Endothelial cell of umbilical vein (primary cell): ENCODE results near the gene BRI3. TPM values are rescaled to one million over a fixed set of nuclear protein-coding genes. Genes with fewer than 3 reads are reported as not detected.

Source experiments
- BruUV-seq: library from RNA; stranded (reverse); fragments of 400-500 nt; replicated peaks from 2 replicates; lab custom pipeline; 2021; lab: Mats Ljungman, UMichigan
- CTCF ChIA-PET: fragments of 300-600, 350-600 bp; sonication (Branson Sonifier 250); formaldehyde crosslinking; loops from one replicate; lab custom pipeline; 2021; ENCODE audit warnings: antibody characterized with exemption, inconsistent platforms; lab: Charles Lee
- POLR2A ChIA-PET: fragments of 300-600, 350-600 bp; sonication (Branson Sonifier 250); formaldehyde crosslinking; loops from one replicate; lab custom pipeline; 2021; ENCODE audit warnings: antibody characterized with exemption, inconsistent platforms; lab: Charles Lee
- DNase-seq: peaks from one replicate; pipeline ENCODE4 v3.0.0-alpha.2; 2011; ENCODE audit warnings: low read depth, low spot score
- FAIRE-seq: peaks from 2 replicates; lab custom pipeline; 2011; peaks lifted over from hg19 to GRCh38; lab: Jason Lieb, UNC
- H2AFZ ChIP-seq: 2 replicates; pipeline ENCODE4 v1.6.0; 2012; ENCODE audit warnings: low read depth, low read length, control low read depth, inconsistent platforms
- H3K27ac ChIP-seq: 2 replicates; pipeline ENCODE4 v1.5.1; 2011; ENCODE audit warnings: low read depth, mild to moderate bottlenecking, control low read depth, low read length, moderate library complexity; ENCODE audit not compliant: insufficient read depth
- H3K27me3 ChIP-seq, 2 experiments: 2 replicates each; pipeline versions ENCODE4 v1.6.0 to v1.6.1; 2011; ENCODE audit warnings: low read length in 2 of 2, mixed read lengths in 1 of 2; ENCODE audit not compliant: control insufficient read depth in 2 of 2, insufficient read depth in 2 of 2
- H3K36me3 ChIP-seq, 2 experiments: 2 replicates in 1 of 2; 3 replicates in 1 of 2; pipeline ENCODE4 v1.5.1; 2011; ENCODE audit warnings: low read length in 2 of 2, mild to moderate bottlenecking in 1 of 2, moderate library complexity in 1 of 2; ENCODE audit not compliant: control insufficient read depth in 2 of 2, insufficient read depth in 2 of 2; ENCODE audit errors: extremely low read depth in 1 of 2
- H3K4me1 ChIP-seq: 3 replicates; pipeline ENCODE4 v1.5.1; 2011; ENCODE audit warnings: mild to moderate bottlenecking, low read length; ENCODE audit not compliant: control insufficient read depth, insufficient read depth; ENCODE audit errors: extremely low read depth
- H3K4me2 ChIP-seq: 2 replicates; pipeline ENCODE4 v1.6.1; 2011; ENCODE audit warnings: low read length, control low read depth, mixed read lengths; ENCODE audit not compliant: insufficient read depth
- H3K4me3 ChIP-seq, 3 experiments: fragments of 200-600 bp in 1 of 3; sonication (generic), shearing (Covaris generic) in 1 of 3; replicated peaks in 1 of 3; 2 replicates each; pipeline ENCODE4 v1.5.1; 2011 to 2016; ENCODE audit warnings: control low read depth in 3 of 3, low read length in 3 of 3, mild to moderate bottlenecking in 2 of 3, inconsistent platforms in 1 of 3, low read depth in 1 of 3, moderate library complexity in 1 of 3; ENCODE audit not compliant: insufficient read depth in 1 of 3
- H3K79me2 ChIP-seq: 2 replicates; pipeline ENCODE4 v1.6.0; 2012; ENCODE audit warnings: low read length, inconsistent platforms; ENCODE audit not compliant: control insufficient read depth, insufficient read depth
- H3K9ac ChIP-seq: replicated peaks from 2 replicates; pipeline ENCODE3; 2011; ENCODE audit warnings: low read length, control low read depth; ENCODE audit not compliant: insufficient read depth; ENCODE audit errors: extremely low read depth
- H3K9me1 ChIP-seq: replicated peaks from 3 replicates; pipeline ENCODE4 v1.6.0; 2011; ENCODE audit warnings: mild to moderate bottlenecking, low read length; ENCODE audit not compliant: control insufficient read depth, insufficient read depth; ENCODE audit errors: extremely low read depth
- H3K9me3 ChIP-seq: replicated peaks from 2 replicates; pipeline ENCODE4 v1.5.1; 2012; ENCODE audit warnings: low read length, inconsistent platforms; ENCODE audit not compliant: control insufficient read depth, insufficient read depth
- H4K20me1 ChIP-seq: replicated peaks from 2 replicates; pipeline ENCODE3; 2011; ENCODE audit warnings: mild to moderate bottlenecking, low read length; ENCODE audit not compliant: control insufficient read depth, insufficient read depth; ENCODE audit errors: extremely low read depth
- CTCF ChIP-seq, 2 donors: IDR thresholded peaks; 1 replicate in 1 of 2; 2 replicates in 1 of 2; pipeline ENCODE4 v1.5.1; 2011; ENCODE audit warnings: low read length in 2 of 2, mild to moderate bottlenecking in 2 of 2, moderate library complexity in 2 of 2, control low read depth in 1 of 2, inconsistent platforms in 1 of 2, low read depth in 1 of 2; ENCODE audit not compliant: insufficient read depth in 1 of 2; ENCODE audit errors: extremely low read depth in 1 of 2
- EZH2 ChIP-seq: IDR thresholded peaks from 2 replicates; pipeline ENCODE4 v1.6.1; 2012; ENCODE audit warnings: borderline replicate concordance, low read depth, mild to moderate bottlenecking, moderate library complexity, low read length, inconsistent platforms; ENCODE audit not compliant: severe bottlenecking
- FOS ChIP-seq: IDR thresholded peaks from 2 replicates; pipeline ENCODE4 v1.6.1; 2011; ENCODE audit warnings: mild to moderate bottlenecking, low read length, moderate library complexity, borderline replicate concordance; ENCODE audit not compliant: insufficient read depth
- GATA2 ChIP-seq: IDR thresholded peaks from 2 replicates; pipeline ENCODE4 v1.7.0; 2011; ENCODE audit warnings: low read depth, mild to moderate bottlenecking, moderate library complexity, mixed read lengths, low read length; ENCODE audit not compliant: insufficient read length, insufficient read depth
- JUN ChIP-seq: IDR thresholded peaks from 2 replicates; pipeline ENCODE4 v1.6.1; 2011; ENCODE audit warnings: borderline replicate concordance, low read depth; ENCODE audit not compliant: insufficient read length, insufficient read depth
- MYC ChIP-seq: IDR thresholded peaks from one replicate; pipeline ENCODE4 v1.6.1; 2011; ENCODE audit warnings: mild to moderate bottlenecking, low read depth, low read length
- POLR2A ChIP-seq: IDR thresholded peaks from 2 replicates; pipeline ENCODE4 v1.6.1; 2012; ENCODE audit warnings: low read depth, mild to moderate bottlenecking, control low read depth, low read length
- POLR2AphosphoS5 ChIP-seq: IDR thresholded peaks from 2 replicates; pipeline ENCODE4 v1.6.1; 2012; ENCODE audit warnings: low read depth, mild to moderate bottlenecking, control low read depth, low read length, moderate library complexity; ENCODE audit not compliant: insufficient read depth
- dilution Hi-C: fragments of 300-500 bp; cut with MboI; formaldehyde crosslinking; loops from one replicate; pipeline ENCODE4 v1.15.0; 2019; ENCODE audit warnings: low sequenced_read_pairs; ENCODE audit not compliant: extremely low pct_ligation_motif_present
- intact Hi-C: fragments of 100-400 bp; cut with micrococcal nuclease; formaldehyde crosslinking; loops from one replicate; pipeline ENCODE4 v1.10.0; 2022
- polyA plus RNA-seq, 4 experiments: library from polyadenylated mRNA; depleted of rRNA in 3 of 4; stranded (reverse) in 3 of 4; unstranded in 1 of 4; fragments of >200 nt; gene quantifications; 2 replicates each; pipeline versions ENCODE4 v1.2.1 to v1.2.3, GENCODE V29; 2011 to 2012; ENCODE audit warnings: missing spikeins in 1 of 4
- total RNA-seq: library from RNA; stranded (reverse); gene quantifications from 2 replicates; pipeline ENCODE4 v1.2.3, GENCODE V29; 2021
- TF ChIP-seq, protein P1 (sequence below): IDR thresholded peaks from 2 replicates; pipeline ENCODE4 v1.6.1; 2011; ENCODE audit not compliant: insufficient read depth, insufficient read length

BRI3 gene
- total and polyA plus RNA-seq, 2 donors (not counting 3 experiments of a cell fraction or from before 2014, with no cell fraction given): 214 to 317 TPM

- no peak overlapping the region for H3K27ac ChIP-seq
- intact Hi-C loops: no loop called here
- no TSS peak for BruUV-seq
- H3K4me2 ChIP-seq: no peak overlapping the region
- no peaks in the 10 kb centered on the region for H3K4me1 ChIP-seq
- H3K9me3 ChIP-seq: no peaks in the 10 kb centered on the region
- H3K79me2 ChIP-seq: no peaks in the 10 kb centered on the region
- ChIA-PET POLR2A (no interaction called here), CTCF (no interaction called here)
- no peaks in the 10 kb centered on the region for H3K36me3 ChIP-seq
- H3K4me3 ChIP-seq: no peak overlapping the region
- TF ChIP-seq CTCF (IDR thresholded peaks at IDR 0.05; ENCODE audit: extremely low read depth in 1 of 2, insufficient read depth in 1 of 2, low read depth in 1 of 2, low read length in 2 of 2): no peak
- no peak for TF ChIP-seq JUN
- no peak for TF ChIP-seq FOS
- no peak for TF ChIP-seq GATA2
- TF ChIP-seq EZH2: no peak
- TF ChIP-seq, protein P1, sequence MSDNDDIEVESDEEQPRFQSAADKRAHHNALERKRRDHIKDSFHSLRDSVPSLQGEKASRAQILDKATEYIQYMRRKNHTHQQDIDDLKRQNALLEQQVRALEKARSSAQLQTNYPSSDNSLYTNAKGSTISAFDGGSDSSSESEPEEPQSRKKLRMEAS: no peak
- no peak for TF ChIP-seq POLR2AphosphoS5
- TF ChIP-seq POLR2A: no peak
- TF ChIP-seq MYC: no peak
- no peaks in the 10 kb centered on the region for H3K27me3 ChIP-seq
- H2AFZ ChIP-seq: no peak overlapping the region
- no peaks in the 10 kb centered on the region for H4K20me1 ChIP-seq
- no peaks in the 10 kb centered on the region for H3K9me1 ChIP-seq
- FAIRE-seq (no peak), DNase-seq (no peak)
- H3K9ac ChIP-seq: no peak overlapping the region
- dilution Hi-C loops: no loop called here
Measured at GRCh38 chr7:98303176-98303865, 21.8 kb downstream of the BRI3 start.
